Measurements from ENCODE around the gene ENTHD1.

GRCh38 chr22:39697790-39698430 is 195.7 kb downstream of the ENTHD1 start:
- TF ChIP-seq FOXM1 (IDR thresholded peaks at IDR 0.05; ENCODE audit: borderline replicate concordance), result no peak
- no peak for TF ChIP-seq PKNOX1 (IDR thresholded peaks at IDR 0.05)
- no peak for TF ChIP-seq FOXA1 (IDR thresholded peaks at IDR 0.05)
- no peak for TF ChIP-seq SP1 (IDR thresholded peaks at IDR 0.05)
- no peak for TF ChIP-seq SUZ12 (IDR thresholded peaks at IDR 0.05)
- TF ChIP-seq CTBP1 (IDR thresholded peaks at IDR 0.05; ENCODE audit: borderline replicate concordance), result no peak
- TF ChIP-seq BHLHE40 (IDR thresholded peaks at IDR 0.05; ENCODE audit: borderline replicate concordance), result no peak

Data from HEK293T (cell line).